Nephron progenitor cell (in vitro differentiated cells): ENCODE data around the gene HTR7.
"Not testable (repeated sequence)": the region's sequence is repeated elsewhere in the genome, so short reads cannot be mapped to it uniquely, and the experiment has no call there.

ENCODE experiments used
- DNase-seq: peaks from one replicate; pipeline ENCODE4 v3.0.0; 2021
- H3K27ac Mint-ChIP-seq: 2 replicates; pipeline ENCODE4 v1.8.0; 2021; ENCODE audit warnings: mild to moderate bottlenecking, moderate library complexity, mixed read lengths
- H3K27me3 Mint-ChIP-seq: 2 replicates; pipeline ENCODE4 v1.8.0; 2021; ENCODE audit warnings: mild to moderate bottlenecking, low read depth, mixed read lengths; ENCODE audit not compliant: poor library complexity
- H3K36me3 Mint-ChIP-seq: 2 replicates; pipeline ENCODE4 v1.8.0; 2021; ENCODE audit warnings: low read depth, mixed read lengths
- H3K4me1 Mint-ChIP-seq: 2 replicates; pipeline ENCODE4 v1.8.0; 2021; ENCODE audit warnings: mixed read lengths
- H3K4me3 Mint-ChIP-seq: 2 replicates; pipeline ENCODE4 v1.8.0; 2021; ENCODE audit warnings: mild to moderate bottlenecking, moderate library complexity, mixed read lengths
- H3K9me3 Mint-ChIP-seq: 2 replicates; pipeline ENCODE4 v1.8.0; 2021; ENCODE audit warnings: mild to moderate bottlenecking, moderate library complexity, mixed read lengths
- CTCF ChIP-seq: fragments of 200-600 bp; sonication (generic); IDR thresholded peaks from 2 replicates; pipeline ENCODE4 v1.5.0; 2021; ENCODE audit warnings: antibody characterized with exemption

Gene HTR7

DNA sequence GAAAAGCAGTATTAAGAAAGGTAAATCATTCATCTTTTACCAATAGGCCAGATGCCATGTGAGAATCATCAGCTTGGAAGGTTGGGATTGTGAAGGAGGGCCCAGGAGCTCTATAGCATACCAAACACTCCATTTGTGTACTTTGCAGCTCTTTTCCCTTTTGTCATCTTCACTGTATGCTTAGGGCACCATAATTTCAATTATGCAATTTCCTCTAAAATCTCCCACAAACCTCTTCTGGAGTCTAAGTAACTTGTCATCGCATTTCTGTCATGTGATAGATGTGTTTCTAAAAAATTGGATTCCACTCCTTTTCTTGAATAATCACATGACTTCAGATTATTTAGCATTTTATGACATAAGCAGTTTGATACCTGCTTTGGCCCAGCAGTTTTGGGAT is 31.8 kb upstream of the HTR7 start:
- DNase-seq = no peak
- no peak for TF ChIP-seq CTCF
- Mint-ChIP-seq H3K9me3 (no peaks in the 10 kb centered on the region), H3K27me3 (no peaks in the 10 kb centered on the region), H3K36me3 (peaks cover 66% of the 10 kb centered on the region), H3K4me3 (no peak overlapping the region), H3K4me1 (no peaks in the 10 kb centered on the region), H3K27ac (no peak overlapping the region)

DNA sequence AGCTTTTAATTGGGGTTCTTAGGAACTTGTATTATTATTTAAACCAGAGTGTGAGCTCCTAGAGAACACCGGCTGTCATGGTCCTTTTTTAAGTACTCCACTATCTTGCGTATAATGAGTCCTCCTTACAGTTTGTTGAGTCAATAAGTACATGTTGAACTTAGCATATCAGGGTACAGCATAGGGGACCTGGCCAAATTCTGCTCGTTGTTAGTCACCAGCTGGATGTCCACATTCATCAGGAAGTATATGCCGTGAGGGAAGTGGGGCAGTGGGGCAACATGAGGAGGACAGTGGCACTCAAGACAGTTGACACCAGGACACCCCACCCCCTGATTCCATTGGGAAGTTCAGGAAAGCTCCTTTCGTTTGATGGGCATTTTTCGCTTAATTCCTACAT is 30.5 kb upstream of the HTR7 start:
- Mint-ChIP-seq H3K4me3 (no peak overlapping the region), H3K27me3 (no peaks in the 10 kb centered on the region), H3K36me3 (peaks cover 61% of the 10 kb centered on the region), H3K4me1 (no peaks in the 10 kb centered on the region), H3K27ac (no peak overlapping the region), H3K9me3 (no peaks in the 10 kb centered on the region)
- DNase-seq = no peak
- TF ChIP-seq CTCF = no peak

GRCh38 chr10:90887555-90887954 is 29.7 kb upstream of the HTR7 start:
- Mint-ChIP-seq H3K4me3 (no peak overlapping the region), H3K27ac (no peak overlapping the region), H3K27me3 (no peaks in the 10 kb centered on the region), H3K4me1 (no peaks in the 10 kb centered on the region), H3K36me3 (peaks cover 57% of the 10 kb centered on the region), H3K9me3 (no peaks in the 10 kb centered on the region)
- DNase-seq = no peak
- no peak for TF ChIP-seq CTCF

GRCh38 chr10:90885176-90885575 is 27.3 kb upstream of the HTR7 start:
- TF ChIP-seq CTCF = no peak
- Mint-ChIP-seq H3K36me3 (peaks cover 47% of the 10 kb centered on the region), H3K27ac (no peak overlapping the region), H3K4me1 (no peaks in the 10 kb centered on the region), H3K27me3 (no peaks in the 10 kb centered on the region), H3K4me3 (no peak overlapping the region), H3K9me3 (no peaks in the 10 kb centered on the region)
- DNase-seq = no peak

DNA sequence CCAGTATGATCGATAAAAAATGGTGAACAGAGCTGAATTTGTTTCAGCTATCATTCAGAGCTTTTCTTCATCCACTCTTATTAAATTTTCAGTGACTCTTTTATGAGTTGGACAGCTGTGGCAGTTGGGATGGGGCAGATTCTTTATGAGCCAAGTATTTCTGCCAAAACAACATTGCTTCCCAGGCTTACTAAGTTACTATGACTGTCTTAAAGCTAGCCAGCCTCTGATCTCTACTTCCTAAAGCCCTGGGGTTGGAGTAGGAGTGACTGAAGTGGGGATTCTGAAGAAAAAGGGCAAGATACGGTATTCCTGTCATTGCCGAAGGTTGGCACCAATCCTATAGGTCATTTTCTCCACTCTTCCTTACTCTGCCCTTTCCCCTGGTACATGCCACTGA is 26.6 kb upstream of the HTR7 start:
- Mint-ChIP-seq H3K9me3 (no peaks in the 10 kb centered on the region), H3K36me3 (peaks cover 42% of the 10 kb centered on the region), H3K27me3 (no peaks in the 10 kb centered on the region), H3K27ac (no peak overlapping the region), H3K4me1 (no peaks in the 10 kb centered on the region), H3K4me3 (no peak overlapping the region)
- no peak for TF ChIP-seq CTCF
- DNase-seq = no peak

- H3K36me3 Mint-ChIP-seq = peaks cover 39% of the 10 kb centered on the region
- not testable (repeated sequence) for DNase-seq, H3K27ac Mint-ChIP-seq, H3K27me3 Mint-ChIP-seq, H3K4me1 Mint-ChIP-seq, H3K4me3 Mint-ChIP-seq, H3K9me3 Mint-ChIP-seq
- TF ChIP-seq CTCF = peak; percentile 64
Measured at GRCh38 chr10:90880059-90880719, 22.4 kb upstream of the HTR7 start.
